H1 (cell line): Measurements from ENCODE around the gene LRWD1. TPM values are rescaled to one million over a fixed set of nuclear protein-coding genes. Genes with fewer than 3 reads are reported as not detected.

Source experiments
- HDAC2 ChIP-seq, 2 experiments: fragments of 300-600 bp in 1 of 2; sonication (generic) in 1 of 2; IDR thresholded peaks; 2 replicates each; pipeline ENCODE4 v1.6.1; 2011 to 2012; ENCODE audit warnings: low read depth in 2 of 2, low read length in 2 of 2, mild to moderate bottlenecking in 2 of 2, moderate library complexity in 2 of 2, borderline replicate concordance in 1 of 2, inconsistent platforms in 1 of 2
- JUN ChIP-seq: IDR thresholded peaks from 2 replicates; pipeline ENCODE4 v1.6.1; 2011; ENCODE audit warnings: low read depth, mild to moderate bottlenecking, improper control_type of control experiment, low read length
- NANOG ChIP-seq: IDR thresholded peaks from 2 replicates; pipeline ENCODE4 v1.6.1; 2011; ENCODE audit warnings: low read length, low read depth, mild to moderate bottlenecking, inconsistent platforms; ENCODE audit not compliant: insufficient read depth, poor library complexity, severe bottlenecking
- NRF1 ChIP-seq: IDR thresholded peaks from 2 replicates; pipeline ENCODE4 v1.6.1; 2011; ENCODE audit warnings: mild to moderate bottlenecking, low read depth, low read length, improper control_type of control experiment
- SIRT6 ChIP-seq: IDR thresholded peaks from one replicate; pipeline ENCODE4 v1.7.1; 2012; ENCODE audit warnings: low read length, inconsistent platforms
- SP1 ChIP-seq: IDR thresholded peaks from 2 replicates; pipeline ENCODE4 v1.6.1; 2011; ENCODE audit warnings: low read depth, low read length
- SRF ChIP-seq: IDR thresholded peaks from 2 replicates; pipeline ENCODE4 v1.6.1; 2011; ENCODE audit warnings: mild to moderate bottlenecking, low read depth, low read length, moderate library complexity
- ZNF274 ChIP-seq: IDR thresholded peaks from 2 replicates; pipeline ENCODE4 v1.7.0; 2012; ENCODE audit warnings: low read length, borderline replicate concordance; ENCODE audit errors: extremely low read depth
- polyA plus RNA-seq, 7 experiments: library from polyadenylated mRNA; depleted of rRNA in 3 of 7; stranded (reverse) in 5 of 7; unstranded in 2 of 7; fragments of >200 nt in 5 of 7; fragments of 200-250 nt in 2 of 7; gene quantifications; 1 replicate in 5 of 7; 2 replicates in 1 of 7; 4 replicates in 1 of 7; pipeline versions ENCODE4 v1.2.1 to v1.2.3, GENCODE V29; 2011 to 2013; ENCODE audit warnings: missing spikeins in 2 of 7, mixed read lengths in 2 of 7
- total RNA-seq: library from RNA; stranded (reverse); fragmentation: NEBNext Ultra II Directional; extraction: Animal tissue kit (Norgen Biotek cat#: 25700); gene quantifications from 2 replicates; pipeline ENCODE4 v1.2.1, GENCODE V29; 2021
- TF ChIP-seq, protein P1 (sequence below): fragments of 300-600 bp; sonication (generic); IDR thresholded peaks from 2 replicates; pipeline ENCODE4 v1.7.1; 2012; ENCODE audit warnings: low read length, moderate library complexity, mild to moderate bottlenecking, inconsistent platforms; ENCODE audit not compliant: insufficient replicate concordance

LRWD1 gene
- total and polyA plus RNA-seq, 2 of the 8 experiments (the other 6 are each of a cell fraction or from before 2014, with no cell fraction given) = 23.4 to 26.8 TPM

- TF ChIP-seq, protein P1, sequence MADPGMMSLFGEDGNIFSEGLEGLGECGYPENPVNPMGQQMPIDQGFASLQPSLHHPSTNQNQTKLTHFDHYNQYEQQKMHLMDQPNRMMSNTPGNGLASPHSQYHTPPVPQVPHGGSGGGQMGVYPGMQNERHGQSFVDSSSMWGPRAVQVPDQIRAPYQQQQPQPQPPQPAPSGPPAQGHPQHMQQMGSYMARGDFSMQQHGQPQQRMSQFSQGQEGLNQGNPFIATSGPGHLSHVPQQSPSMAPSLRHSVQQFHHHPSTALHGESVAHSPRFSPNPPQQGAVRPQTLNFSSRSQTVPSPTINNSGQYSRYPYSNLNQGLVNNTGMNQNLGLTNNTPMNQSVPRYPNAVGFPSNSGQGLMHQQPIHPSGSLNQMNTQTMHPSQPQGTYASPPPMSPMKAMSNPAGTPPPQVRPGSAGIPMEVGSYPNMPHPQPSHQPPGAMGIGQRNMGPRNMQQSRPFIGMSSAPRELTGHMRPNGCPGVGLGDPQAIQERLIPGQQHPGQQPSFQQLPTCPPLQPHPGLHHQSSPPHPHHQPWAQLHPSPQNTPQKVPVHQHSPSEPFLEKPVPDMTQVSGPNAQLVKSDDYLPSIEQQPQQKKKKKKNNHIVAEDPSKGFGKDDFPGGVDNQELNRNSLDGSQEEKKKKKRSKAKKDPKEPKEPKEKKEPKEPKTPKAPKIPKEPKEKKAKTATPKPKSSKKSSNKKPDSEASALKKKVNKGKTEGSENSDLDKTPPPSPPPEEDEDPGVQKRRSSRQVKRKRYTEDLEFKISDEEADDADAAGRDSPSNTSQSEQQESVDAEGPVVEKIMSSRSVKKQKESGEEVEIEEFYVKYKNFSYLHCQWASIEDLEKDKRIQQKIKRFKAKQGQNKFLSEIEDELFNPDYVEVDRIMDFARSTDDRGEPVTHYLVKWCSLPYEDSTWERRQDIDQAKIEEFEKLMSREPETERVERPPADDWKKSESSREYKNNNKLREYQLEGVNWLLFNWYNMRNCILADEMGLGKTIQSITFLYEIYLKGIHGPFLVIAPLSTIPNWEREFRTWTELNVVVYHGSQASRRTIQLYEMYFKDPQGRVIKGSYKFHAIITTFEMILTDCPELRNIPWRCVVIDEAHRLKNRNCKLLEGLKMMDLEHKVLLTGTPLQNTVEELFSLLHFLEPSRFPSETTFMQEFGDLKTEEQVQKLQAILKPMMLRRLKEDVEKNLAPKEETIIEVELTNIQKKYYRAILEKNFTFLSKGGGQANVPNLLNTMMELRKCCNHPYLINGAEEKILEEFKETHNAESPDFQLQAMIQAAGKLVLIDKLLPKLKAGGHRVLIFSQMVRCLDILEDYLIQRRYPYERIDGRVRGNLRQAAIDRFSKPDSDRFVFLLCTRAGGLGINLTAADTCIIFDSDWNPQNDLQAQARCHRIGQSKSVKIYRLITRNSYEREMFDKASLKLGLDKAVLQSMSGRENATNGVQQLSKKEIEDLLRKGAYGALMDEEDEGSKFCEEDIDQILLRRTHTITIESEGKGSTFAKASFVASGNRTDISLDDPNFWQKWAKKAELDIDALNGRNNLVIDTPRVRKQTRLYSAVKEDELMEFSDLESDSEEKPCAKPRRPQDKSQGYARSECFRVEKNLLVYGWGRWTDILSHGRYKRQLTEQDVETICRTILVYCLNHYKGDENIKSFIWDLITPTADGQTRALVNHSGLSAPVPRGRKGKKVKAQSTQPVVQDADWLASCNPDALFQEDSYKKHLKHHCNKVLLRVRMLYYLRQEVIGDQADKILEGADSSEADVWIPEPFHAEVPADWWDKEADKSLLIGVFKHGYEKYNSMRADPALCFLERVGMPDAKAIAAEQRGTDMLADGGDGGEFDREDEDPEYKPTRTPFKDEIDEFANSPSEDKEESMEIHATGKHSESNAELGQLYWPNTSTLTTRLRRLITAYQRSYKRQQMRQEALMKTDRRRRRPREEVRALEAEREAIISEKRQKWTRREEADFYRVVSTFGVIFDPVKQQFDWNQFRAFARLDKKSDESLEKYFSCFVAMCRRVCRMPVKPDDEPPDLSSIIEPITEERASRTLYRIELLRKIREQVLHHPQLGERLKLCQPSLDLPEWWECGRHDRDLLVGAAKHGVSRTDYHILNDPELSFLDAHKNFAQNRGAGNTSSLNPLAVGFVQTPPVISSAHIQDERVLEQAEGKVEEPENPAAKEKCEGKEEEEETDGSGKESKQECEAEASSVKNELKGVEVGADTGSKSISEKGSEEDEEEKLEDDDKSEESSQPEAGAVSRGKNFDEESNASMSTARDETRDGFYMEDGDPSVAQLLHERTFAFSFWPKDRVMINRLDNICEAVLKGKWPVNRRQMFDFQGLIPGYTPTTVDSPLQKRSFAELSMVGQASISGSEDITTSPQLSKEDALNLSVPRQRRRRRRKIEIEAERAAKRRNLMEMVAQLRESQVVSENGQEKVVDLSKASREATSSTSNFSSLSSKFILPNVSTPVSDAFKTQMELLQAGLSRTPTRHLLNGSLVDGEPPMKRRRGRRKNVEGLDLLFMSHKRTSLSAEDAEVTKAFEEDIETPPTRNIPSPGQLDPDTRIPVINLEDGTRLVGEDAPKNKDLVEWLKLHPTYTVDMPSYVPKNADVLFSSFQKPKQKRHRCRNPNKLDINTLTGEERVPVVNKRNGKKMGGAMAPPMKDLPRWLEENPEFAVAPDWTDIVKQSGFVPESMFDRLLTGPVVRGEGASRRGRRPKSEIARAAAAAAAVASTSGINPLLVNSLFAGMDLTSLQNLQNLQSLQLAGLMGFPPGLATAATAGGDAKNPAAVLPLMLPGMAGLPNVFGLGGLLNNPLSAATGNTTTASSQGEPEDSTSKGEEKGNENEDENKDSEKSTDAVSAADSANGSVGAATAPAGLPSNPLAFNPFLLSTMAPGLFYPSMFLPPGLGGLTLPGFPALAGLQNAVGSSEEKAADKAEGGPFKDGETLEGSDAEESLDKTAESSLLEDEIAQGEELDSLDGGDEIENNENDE = no peak
- no peak for TF ChIP-seq NRF1
- TF ChIP-seq SP1 = no peak
- no peak for TF ChIP-seq NANOG
- TF ChIP-seq SRF = no peak
- no peak for TF ChIP-seq JUN
- no peak for TF ChIP-seq HDAC2 (IDR thresholded peaks at IDR 0.05; ENCODE audit: borderline replicate concordance in 1 of 2, low read depth in 2 of 2, low read length in 2 of 2)
- TF ChIP-seq SIRT6 = no peak
- no peak for TF ChIP-seq ZNF274
- TF ChIP-seq, all 59 proteins: peak for 0
These were observed 8.6 kb downstream of the LRWD1 start (continued) for GRCh38 chr7:102473271-102473991.
